Hindlimb muscle (tissue), 1 donor: ENCODE data around the gene FEV. TPM values are rescaled to one million over a fixed set of nuclear protein-coding genes. Genes with fewer than 3 reads are reported as not detected.

ENCODE experiments used
- DNase-seq: peaks from one replicate; pipeline ENCODE4 v3.0.0-alpha.2; 2013
- polyA plus RNA-seq: library from polyadenylated mRNA; unstranded; fragments of 120-200 nt; gene quantifications from one replicate; pipeline ENCODE4 v1.2.1, GENCODE V29; 2013; ENCODE audit not compliant: insufficient read length

Gene FEV
- polyA plus RNA-seq, 1 donor: 0.58 TPM

DNA sequence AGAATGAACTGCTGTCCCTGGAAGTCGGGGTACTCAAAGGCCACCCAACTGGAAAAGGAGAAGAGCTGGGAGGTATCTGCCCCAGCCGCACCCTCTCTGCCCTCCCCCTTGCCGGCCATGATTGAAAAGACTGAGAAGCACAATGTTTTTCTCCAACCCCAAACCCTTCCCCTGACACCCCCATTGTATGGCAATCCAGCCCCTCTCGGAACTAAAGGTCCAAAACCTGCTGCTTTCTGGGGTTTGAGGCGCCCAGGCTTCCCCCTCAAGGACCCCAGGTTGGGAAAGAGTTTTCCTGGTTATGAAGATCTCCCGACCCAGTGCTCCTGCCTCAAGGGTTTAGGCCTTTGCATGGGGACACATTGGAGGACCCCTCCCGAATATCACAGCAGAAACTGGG, 7.2 kb upstream of the FEV start:
- DNase-seq: no peak

DNA sequence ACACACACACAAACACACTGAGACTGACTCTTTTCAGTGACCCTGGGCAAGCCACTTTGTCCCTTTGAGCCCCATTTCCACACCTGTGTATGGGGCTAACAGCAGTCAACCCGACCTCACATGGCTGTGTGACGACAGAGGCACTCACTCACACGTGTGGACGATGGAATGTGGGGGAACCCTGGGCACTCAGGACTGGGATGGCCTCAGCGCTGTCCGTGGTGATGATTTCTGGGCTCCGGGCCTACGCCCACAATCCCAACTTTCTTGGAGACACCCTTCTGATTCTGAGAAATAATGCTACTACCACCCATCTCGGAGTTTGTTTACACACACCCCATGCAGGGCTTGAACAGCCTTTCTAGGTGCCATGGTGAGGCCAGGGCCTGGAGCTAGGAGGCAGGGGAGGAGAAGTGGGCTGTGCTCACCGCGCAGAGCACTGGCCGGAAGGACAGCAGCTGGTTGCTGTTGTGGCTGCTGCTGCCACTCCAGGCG, 6.7 kb upstream of the FEV start:
- DNase-seq: no peak

DNA sequence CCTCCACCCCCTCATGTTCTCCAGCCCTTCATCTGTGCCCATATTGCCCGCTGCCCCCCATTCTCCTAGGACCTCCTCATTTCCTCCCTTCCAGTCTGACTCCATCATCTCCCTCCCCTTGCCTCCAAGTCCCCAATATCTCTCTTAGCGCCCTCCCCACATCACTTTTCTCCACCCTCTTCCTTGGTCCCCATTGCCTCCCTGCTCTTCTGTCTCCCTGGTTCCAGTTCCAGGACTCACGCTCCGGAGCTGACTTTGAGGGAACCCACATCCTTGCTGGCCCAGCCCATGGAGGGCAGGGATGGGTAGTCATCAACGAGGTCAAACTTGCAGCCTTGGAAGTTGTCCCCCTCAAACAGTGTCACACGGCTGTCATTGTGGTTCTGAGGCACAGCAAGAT, 5.6 kb upstream of the FEV start:
- no peak for DNase-seq

DNA sequence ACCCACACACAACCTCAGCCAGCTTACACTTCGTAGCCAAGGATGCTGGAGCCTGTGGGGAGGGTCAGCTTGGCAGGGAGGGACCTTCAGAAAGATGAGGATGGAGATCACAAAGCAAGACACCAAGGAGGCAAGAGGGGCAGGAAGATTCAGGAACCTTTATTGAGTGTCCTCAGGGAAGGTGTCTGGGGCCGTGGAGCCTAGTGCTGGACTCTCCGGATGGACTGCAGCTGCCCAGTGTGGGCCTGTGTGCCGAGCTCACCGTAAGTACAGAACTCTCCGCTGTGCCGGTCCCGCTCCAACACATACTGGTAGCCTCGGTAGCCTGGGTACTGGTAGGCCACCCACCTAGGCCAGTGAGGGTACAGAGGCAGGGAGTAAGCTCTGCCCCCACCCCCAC, 5.1 kb upstream of the FEV start:
- DNase-seq: no peak

DNA sequence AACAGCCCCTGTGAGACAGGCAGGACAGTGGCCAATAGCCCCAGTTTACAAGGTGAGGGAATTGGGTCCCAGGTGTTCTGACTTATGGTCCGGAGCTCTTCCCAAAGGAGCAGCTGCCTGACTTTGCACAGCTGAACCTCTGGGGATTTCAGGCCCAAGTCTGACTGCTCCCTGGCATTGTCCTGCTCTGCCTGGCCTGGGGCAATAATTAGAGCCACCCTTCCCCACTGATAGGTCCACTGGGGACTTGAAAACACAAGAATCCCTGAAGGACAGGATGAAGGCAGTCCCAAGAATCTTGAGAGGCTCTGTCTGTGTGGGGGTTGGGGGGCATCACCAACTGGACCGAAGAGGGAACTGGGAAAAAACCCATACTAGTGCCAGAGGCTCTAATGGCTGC, 3.7 kb upstream of the FEV start:
- no peak for DNase-seq

DNA sequence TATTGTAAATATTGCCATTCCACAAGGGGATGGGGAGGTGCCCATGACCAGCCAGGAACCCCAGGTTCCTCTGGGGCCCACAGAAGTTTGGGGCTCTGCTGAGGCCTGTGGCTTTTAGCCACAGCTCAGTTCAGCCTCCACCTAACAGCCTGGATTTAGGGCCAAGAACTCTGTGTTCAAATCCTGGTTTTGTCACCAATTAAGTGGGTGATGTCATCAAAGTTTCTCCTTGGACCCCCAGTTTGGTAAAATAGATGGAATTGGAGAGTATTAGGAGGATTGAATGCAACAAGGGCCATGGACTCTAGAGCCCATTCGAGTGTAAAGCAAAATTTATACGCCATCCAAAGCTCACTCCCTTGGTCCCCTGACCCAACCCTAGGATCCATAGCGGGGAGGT, 3.2 kb upstream of the FEV start:
- no peak for DNase-seq

DNA sequence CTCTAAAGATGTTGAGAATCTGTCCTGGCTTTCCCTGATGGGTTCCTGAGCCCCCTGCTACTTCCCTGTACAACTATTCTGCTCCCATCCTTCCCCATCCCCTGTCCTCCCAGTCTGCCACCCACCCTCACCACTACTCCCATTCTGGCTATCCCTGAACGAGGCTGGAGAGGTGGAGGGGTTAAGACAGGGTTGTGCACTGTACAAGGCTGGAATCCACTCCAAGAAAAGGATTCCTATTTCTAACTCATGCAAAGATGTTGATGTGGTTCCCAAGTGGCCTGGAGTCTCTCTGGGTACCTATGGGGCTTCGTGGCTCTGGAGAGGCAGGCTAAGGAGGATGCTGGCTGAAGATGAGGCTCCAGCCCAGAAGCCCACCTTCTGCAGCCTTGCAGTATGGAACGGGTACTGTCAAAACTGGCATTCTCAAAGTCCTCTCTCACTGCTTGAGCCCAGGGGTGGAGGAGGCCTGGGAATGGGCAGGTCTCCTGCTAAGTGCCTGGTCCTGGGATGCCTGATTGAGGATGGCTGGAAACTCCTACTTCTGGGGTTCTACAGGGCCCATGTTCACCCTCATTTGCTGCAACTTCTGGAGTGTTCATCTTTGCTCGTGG, 1.3 kb upstream of the FEV start:
- no peak for DNase-seq

DNA sequence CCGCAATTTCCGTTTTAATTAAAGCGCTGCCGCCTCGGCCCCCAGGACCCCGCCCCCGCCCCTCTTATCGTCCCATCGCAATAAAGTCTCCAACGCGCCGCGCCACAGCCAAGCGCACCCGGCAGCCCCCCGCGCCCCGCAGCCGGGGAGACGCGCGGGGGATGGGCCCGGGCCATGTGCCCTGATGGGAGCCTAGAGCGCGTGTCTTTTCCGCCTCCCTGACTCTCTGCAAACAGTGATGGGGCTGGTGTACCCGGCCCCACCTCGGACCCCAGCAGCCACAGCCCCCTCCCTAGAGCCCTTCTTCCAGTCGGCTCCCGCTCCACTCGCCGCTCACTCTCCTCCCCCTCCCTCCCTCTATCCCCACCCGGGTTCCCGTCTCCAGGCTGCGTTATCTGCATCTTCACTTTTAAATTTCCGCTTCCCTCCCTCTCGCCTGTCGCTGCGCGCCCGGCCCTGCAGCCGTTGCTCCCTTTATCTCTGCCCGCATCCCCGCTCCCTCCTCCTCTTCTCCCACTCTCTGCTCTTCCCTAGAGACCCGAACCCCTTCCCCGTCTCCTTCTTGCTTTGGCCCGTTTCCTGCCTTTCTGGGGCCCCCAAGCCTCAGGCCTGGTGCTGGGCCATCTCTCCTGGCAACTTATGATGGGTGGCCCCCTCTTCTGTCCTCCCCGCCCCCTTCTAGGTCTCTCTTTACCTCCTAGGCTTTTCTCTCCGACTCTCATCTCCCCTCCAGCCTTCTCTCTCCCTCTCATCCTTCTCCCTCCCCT, 524 bp upstream of the FEV start:
- DNase-seq: no peak

DNA sequence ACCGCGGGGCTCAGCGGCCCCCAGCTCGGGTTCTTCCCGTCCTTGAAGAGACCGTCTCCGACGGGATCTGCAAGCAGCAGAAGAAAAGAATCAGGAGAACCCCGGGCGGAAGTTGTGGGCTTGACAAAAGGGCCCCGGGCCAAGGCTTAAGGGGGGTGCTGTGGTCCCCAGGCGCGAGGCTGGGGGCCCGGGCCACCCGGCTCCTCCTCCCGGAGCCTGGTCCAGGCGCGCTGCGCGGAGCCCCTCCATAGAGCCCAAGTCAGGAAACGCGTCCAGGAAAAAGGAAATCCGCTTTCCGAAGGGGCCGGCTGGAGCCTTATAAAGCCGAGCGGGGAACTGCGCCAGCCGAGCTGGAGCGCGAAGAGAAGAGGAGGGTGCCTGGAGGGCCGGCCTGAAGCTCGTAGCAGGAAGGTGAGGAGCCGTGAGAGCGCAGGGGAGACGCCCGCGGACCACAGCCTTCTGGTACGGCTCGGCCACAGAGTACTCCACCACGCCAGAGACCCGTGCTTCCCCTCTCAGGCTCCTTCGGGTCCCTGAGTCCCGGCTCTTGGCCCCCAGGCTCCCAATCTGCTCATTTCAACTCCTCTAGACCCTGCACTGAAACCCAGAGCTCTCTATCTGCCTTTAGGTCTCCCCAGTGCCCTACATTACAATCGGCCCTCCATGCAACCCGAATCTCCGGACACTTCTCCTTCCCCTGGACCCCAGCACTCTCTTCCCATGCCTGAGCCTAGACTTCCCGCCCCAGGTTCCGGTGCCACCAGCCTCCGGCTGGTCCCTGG, 554 bp downstream of the FEV start:
- DNase-seq: no peak

DNA sequence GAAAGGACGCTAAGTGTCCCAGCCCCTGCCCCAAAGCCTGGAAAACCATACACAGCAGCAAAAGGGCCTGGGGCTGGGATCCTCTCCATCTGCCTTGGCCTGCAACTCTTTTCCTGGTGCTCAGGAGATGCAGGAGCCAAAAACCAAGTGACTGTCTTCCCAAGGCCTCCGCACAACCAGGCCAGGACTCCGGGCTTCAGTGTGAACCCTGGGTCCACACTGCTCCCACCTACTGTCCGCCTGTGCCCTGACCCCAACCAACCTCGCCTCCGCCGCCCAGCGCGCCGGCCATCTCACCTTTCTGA, 1.1 kb downstream of the FEV start:
- no peak for DNase-seq

DNA sequence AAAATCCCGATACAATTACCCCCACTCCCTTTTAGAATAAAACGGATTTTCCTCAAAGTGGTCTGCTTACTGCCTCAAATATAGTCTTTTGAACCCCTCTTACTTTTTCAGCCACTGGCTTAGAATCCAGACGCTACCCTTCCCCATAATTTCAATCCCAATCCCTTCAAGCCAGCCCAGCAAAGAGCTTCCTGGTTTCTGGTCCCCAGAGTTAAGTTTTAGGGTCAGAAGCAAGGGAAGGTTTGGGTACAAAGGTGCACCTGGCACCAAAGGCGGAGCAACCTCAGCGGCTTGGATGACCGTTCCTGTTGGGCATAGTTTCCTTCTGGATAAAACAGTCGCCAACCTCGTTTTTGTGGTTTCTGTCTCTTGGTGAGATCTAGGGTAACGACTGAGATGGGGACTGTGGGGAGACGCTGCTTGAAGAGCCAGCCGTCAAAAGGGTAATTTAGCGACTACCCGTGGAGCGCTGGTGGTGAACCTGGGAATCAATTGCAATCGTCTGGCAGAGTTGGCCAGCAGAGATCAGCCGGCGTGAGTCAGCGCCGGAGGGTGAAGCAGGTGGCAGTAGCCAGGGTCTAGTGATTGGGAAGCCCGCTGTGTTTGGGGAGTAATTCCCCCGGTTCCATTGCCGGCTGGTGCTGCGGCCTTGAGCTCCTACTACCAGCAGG, 1.6 kb downstream of the FEV start:
- no peak for DNase-seq

DNA sequence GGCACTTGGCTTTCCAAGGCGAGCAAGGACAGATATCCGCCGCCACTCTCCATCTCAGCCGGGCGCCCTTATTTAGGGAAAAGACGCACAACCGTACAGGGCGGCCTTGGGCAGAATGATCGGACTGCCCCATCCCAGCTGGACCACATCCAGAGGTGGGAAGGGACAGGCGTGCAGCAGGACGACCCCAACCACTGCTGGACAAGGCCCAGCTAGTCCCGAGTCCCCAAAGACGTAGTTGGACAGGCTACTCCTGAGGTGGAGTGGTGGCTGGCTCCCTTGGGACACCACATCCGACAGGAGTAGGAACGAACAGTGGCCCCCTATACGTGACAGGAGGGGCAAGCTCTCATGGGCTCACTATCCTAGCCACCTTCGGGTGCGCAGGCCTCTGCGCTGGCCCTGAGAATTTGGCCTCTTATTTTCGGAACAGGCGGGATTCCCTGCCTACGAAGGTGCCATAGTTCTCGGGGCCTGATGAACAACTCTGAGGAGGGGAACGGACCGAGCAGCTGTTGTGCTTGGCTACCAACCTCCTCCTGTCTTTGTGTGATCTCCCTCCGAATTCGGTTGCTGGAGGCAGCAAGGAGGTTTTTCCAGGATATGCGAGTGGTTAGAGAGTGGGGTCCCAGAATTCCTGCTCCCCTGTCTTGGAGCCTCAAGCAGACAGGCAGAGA, 2.3 kb downstream of the FEV start:
- DNase-seq: no peak

DNA sequence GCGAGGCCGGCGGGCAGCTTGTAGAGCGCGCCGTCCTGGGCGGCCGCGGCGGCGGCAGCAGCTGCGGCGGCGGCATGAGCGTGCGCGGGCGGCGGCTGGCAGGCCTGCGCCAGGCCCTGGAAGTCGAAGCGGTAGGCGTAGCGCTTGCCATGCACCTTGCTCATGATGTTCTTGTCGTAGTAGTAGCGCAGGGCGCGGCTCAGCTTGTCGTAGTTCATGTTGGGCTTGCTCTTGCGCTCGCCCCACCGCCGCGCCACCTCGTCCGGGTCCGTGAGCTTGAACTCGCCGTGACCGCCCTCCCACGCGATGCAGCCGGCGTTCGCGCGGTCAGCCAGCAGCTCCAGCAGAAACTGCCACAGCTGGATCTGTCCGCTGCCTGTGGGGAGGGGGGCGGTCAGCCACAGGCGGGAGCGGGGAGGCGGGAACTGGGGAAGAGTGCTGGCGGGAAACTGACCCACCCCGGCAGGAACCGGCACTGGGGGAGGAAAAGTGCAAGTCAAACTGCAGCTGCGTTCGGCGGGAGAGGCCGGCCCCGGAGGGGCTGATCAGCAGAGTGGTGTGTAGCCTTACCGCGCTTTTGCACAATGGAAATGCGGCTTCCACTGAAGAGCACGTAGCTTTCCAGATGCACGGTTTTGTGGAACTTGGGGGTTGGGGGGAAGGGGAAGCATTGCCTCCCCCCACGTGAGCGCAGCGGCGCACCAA, 3.0 kb downstream of the FEV start:
- peak; percentile 58 for DNase-seq

DNA sequence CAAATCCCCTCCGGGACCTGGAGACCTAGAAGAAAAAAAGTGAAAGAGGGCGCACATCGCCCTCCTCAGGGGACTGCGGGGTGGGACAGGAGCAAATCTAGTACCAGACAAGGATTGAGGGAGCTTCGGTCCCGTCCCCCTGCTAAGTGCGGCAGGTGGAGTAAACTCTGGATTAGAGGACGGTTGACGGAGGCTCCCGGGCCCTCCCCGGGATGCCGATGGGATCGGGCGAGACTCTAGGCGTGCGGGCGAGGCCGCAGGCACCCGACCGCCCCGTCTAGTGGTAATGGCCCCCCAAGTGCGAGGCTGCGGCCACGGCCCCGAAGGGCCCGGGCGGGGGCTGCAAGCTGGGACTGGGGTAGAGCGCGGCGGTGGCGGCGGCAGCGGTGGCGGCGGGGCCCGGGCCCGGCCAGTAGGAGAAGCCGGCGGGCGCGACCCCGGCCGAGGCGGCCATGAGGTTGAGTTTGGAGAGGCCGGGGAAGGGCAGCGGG, 3.5 kb downstream of the FEV start:
- DNase-seq: no peak

DNA sequence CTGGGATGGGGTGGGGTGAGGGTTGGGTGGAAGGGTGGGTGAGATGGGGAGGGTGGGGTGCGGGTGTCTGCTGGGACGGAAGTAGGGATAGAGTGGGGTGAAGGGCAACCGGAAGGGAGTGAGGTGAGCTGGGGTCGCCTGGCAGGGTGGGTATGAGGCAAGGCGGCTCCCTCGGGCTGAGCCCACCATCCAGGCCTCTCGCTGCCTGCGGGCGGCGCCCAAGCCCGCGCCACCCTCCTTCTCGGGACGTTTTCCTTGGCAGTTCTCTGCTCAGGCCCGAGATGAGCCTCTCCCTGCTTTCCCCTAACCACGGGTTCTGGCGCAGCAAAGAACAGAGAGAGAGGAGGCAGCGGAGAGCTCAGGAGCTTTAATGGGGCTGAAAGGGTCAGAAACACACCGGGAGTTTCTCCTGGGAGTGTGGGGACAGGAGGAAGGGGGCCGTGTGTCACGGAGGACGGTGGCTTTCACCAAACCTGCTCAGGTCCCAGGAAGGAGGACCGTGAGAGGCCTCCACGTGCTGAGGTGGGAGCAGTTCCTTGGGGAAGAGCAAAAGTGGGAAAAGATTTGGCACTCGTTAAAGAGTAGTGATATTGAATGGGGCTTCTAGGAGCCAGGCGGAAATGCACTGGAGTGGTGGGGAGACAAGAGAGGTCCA, 4.1 kb downstream of the FEV start:
- DNase-seq: no peak

DNA sequence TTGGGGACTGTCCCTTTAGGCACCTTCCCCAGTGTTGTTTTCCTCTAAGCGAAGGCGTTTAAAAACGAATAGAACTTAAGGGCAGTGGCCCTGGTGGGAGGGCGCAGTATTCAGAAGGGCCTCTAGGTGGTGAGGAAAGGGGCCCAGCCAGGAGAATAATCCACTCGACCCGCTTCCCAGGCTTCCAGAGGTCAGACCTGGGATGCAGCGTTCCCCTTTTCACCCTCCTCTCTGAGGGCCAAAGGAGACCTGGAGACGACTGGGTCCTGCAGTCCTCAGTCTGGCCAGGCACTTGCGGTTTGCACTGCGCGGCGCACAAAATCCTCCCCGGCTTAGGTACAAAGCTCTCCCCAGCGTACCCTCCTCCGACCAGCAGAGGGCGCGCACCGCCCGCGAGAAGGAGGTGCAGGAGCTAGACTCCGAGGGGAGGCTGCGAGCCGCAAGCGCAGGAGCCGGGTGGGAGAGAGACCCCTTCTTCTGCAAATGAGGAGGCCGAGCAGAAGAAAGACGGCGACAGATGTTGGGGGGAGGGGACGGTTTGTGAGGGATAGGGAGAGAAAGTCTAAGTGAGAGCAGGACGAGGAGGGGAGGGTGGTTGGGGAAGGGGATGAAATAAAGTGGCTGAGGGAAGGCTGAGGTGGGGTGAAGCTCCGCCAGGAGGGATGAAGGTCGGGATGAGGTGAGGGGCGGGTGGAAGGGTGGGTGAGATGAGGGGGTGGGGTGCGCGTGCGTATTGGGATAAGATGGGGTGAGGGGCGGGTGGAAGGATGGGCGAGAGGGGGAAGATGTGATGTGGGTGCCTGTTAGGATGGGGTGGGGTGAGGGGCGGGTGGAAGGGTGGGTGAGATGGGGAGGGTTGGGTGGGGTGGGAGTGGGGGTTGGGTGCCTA, 4.9 kb downstream of the FEV start:
- peak; percentile 72 for DNase-seq

DNA sequence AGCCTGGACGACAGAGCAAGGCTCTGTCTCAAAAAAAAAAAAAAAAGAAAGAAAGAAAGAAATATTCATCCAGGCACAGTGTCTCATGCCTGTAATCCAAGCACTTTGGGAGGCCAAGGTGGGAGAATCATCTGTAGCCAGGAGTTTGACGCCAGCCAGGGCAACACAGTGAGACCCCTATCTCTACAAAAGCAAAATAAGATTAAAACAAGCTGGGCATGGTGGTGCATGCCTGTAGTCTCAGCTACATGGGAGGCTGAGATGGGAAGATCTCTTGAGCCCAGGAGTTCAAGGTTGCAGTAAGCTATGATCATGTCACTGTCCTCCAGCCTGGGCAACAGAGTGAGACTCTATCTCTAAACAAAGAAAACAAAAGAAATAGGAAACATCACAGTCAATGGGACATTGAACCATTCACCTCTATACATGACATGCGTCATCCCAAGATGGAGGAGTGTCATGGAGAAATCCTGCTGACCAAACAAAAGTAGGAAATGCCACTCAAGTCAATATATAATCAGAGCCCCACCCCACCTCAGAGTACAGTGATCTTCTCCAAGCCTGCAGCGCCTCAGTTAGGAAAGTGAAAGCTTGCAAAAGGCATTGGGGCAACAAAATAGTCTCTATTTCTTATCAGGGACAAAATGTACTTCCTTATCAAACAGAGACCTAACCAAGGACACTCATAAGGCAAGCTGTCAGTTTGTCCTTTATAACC, 9.8 kb downstream of the FEV start:
- DNase-seq: no peak

DNA sequence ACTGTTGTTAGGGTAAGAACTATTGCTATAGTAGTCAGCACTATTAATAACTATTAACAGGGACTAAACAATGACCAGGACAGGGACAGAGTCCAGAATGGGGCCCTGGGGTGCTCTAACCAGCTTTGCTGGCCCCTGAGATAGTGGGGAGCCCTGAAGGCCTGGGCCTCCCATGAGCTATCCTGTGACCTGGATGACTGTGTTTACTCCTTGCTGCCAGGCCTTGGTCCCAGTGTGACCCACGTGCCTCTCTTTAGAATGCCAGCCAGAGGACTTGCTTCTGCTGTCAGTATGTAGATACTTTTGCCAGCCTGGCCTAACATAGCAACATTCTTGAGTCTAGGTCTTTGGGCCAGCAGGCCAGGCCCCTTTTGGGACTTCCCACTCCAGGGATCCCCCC, 14.1 kb downstream of the FEV start:
- DNase-seq: no peak

DNA sequence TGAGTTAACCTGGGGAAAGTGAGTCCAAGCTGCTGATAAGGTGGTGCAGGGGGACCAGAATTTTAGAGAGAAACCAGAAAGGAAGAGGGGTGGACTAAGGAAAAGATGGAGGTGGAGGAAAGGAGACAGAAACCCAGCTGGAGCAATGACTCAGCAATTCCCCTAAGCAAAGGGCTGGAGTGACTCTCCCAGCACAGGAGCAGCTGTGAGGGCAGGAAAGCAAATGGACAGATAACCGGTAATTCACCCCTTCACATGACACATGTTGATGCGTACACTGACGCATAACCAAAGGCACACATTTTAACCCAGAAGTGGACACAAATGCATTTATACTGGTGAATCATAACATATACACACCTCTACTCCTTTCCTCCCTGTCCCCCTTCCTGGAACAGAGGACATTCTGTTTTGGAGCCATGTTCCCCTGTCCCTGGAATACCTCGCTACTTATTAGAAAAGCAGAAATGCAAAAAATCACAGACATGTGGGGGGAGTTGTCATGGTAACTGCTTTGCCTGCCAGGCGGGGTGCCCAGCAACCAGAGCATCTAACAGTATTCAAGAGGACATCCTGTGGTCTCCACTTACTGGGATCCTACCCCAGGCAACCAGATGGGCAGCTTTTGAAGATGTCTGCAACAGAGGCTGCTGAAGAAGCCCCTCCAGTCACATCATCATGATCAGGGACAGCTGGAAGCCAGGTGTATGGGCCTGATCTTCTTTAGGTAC, 20.8 kb downstream of the FEV start:
- DNase-seq: no peak
